Sciatic nerve (tissue), 2 donors: ENCODE results near the gene LSM14A. TPM values are rescaled to one million over a fixed set of nuclear protein-coding genes. Genes with fewer than 3 reads are reported as not detected.

Experiments
- ATAC-seq: fragments of 200-7000 bp; cut with Tn5 transposase; one replicate; pipeline ENCODE4 v1.9.1; 2020; ENCODE audit warnings: mild to moderate bottlenecking, moderate library complexity
- DNase-seq: peaks from one replicate; pipeline ENCODE4 v3.0.0-alpha.2; 2020; ENCODE audit warnings: low spot score
- intact Hi-C: fragments of 100-400 bp; cut with DNase I; formaldehyde crosslinking; loops from one replicate; pipeline ENCODE4 v1.14.2; 2022
- total RNA-seq: library from RNA; stranded (reverse); fragmentation: NEBNext Ultra II Directional; extraction: Animal tissue kit (Norgen Biotek cat#: 25700); gene quantifications from one replicate; pipeline ENCODE4 v1.2.1, GENCODE V29; 2021
- donor health status: DM: no; HTN: no; CAD: no.
- donor health status: DM: no; HTN: no; CAD: no.

Gene LSM14A
- total RNA-seq, 1 donor from 2014 or later: 109 TPM

GRCh38 chr19:34263745-34264237 is 91.5 kb downstream of the LSM14A start:
- DNase-seq (no peak), ATAC-seq (no peak)
- intact Hi-C loops: no loop called here

GRCh38 chr19:34265221-34265650 is 92.9 kb downstream of the LSM14A start:
- intact Hi-C loops: no loop called here
- DNase-seq: no peak
- no peak for ATAC-seq

GRCh38 chr19:34269081-34269480 is 96.8 kb downstream of the LSM14A start:
- ATAC-seq (peak; percentile 53), DNase-seq (no peak)
- intact Hi-C loops: no loop called here

GRCh38 chr19:34269489-34269888 is 97.2 kb downstream of the LSM14A start:
- DNase-seq (no peak), ATAC-seq (peak; percentile 23)
- intact Hi-C loops: no loop called here

- DNase-seq (no peak), ATAC-seq (peak; percentile 70)
- intact Hi-C loops: no loop called here
Observed at GRCh38 chr19:34269968-34270621, 97.8 kb downstream of the LSM14A start.

GRCh38 chr19:34273121-34273520 is 100.8 kb downstream of the LSM14A start:
- no peak for ATAC-seq
- no peak for DNase-seq
- intact Hi-C loops: no loop called here

GRCh38 chr19:34274284-34274826 is 102.1 kb downstream of the LSM14A start:
- no peak for ATAC-seq
- DNase-seq: no peak
- intact Hi-C loops: no loop called here

- ATAC-seq (no peak), DNase-seq (no peak)
- intact Hi-C loops: no loop called here
Observed at GRCh38 chr19:34274827-34275625, 102.7 kb downstream of the LSM14A start.

GRCh38 chr19:34275705-34276104 is 103.4 kb downstream of the LSM14A start:
- DNase-seq (no peak), ATAC-seq (no peak)
- intact Hi-C loops: no loop called here

- no peak for ATAC-seq
- DNase-seq: no peak
- intact Hi-C loops: no loop called here
Observed at GRCh38 chr19:34276614-34277013, 104.3 kb downstream of the LSM14A start.

- ATAC-seq (no peak), DNase-seq (no peak)
- intact Hi-C loops: no loop called here
Observed at GRCh38 chr19:34277244-34277643, 104.9 kb downstream of the LSM14A start.

GRCh38 chr19:34278783-34279182 is 106.5 kb downstream of the LSM14A start:
- intact Hi-C loops: no loop called here
- ATAC-seq: no peak
- DNase-seq: no peak

Other genes starting within 250 kb of the LSM14A start
- gene GARRE1, start 82.0 kb downstream of the LSM14A start, total RNA-seq: 59.9 TPM
- 152 TPM for gene GPI, start 192.7 kb downstream of the LSM14A start, total RNA-seq
- 11.6 TPM for gene PDCD2L, start 231.9 kb downstream of the LSM14A start, total RNA-seq